Gastrocnemius medialis (tissue), 4 donors: ENCODE results near the gene AHRR. TPM values are rescaled to one million over a fixed set of nuclear protein-coding genes. Genes with fewer than 3 reads are reported as not detected.
"Not testable (repeated sequence)": the region's sequence is repeated elsewhere in the genome, so short reads cannot be mapped to it uniquely, and the experiment has no call there.

ENCODE experiments used
- ATAC-seq, 2 donors: fragments of 150-250 bp; one replicate each; pipeline ENCODE4 v1.9.1; 2016
- DNase-seq, 2 donors: peaks; one replicate each; pipeline ENCODE4 v3.0.0-alpha.2; 2019
- H3K27ac ChIP-seq, 4 donors: fragments of 200-600 bp; sonication (generic); 1 replicate in 1 of 4; 2 replicates in 3 of 4; pipeline ENCODE4 v1.5.1; 2016 to 2018; ENCODE audit warnings: mild to moderate bottlenecking in 2 of 4, moderate library complexity in 1 of 4
- H3K27me3 ChIP-seq, 3 donors: fragments of 200-600 bp; sonication (generic) in 2 of 3; 1 replicate in 1 of 3; 2 replicates in 2 of 3; pipeline versions ENCODE4 v1.5.1 to v1.6.0; 2016 to 2019; ENCODE audit warnings: mild to moderate bottlenecking in 1 of 3, moderate library complexity in 1 of 3
- H3K36me3 ChIP-seq, 2 donors: fragments of 200-600 bp; sonication (generic) in 1 of 2; one replicate each; pipeline ENCODE4 v1.5.1; 2017 to 2018
- H3K4me1 ChIP-seq, 2 donors: fragments of 200-600 bp; sonication (generic) in 1 of 2; one replicate each; pipeline ENCODE4 v1.5.1; 2016 to 2017; ENCODE audit warnings: mild to moderate bottlenecking in 2 of 2
- H3K4me3 ChIP-seq, 4 donors: fragments of 200-600 bp; sonication (generic) in 3 of 4; 1 replicate in 1 of 4; 2 replicates in 3 of 4; pipeline ENCODE4 v1.5.1; 2016 to 2019; ENCODE audit warnings: mild to moderate bottlenecking in 2 of 4
- H3K9me3 ChIP-seq, 3 donors: fragments of 200-600 bp; sonication (generic) in 2 of 3; 1 replicate in 1 of 3; 2 replicates in 2 of 3; pipeline ENCODE4 v1.5.1; 2016 to 2019
- CTCF ChIP-seq, 5 experiments: fragments of 450-650 bp in 3 of 5; fragments of 200-600 bp in 2 of 5; sonication (generic) in 2 of 5; IDR thresholded peaks in 4 of 5; conservative IDR thresholded peaks in 1 of 5; 1 replicate in 4 of 5; 2 replicates in 1 of 5; pipeline ENCODE4 v1.5.1; 2016 to 2019; ENCODE audit warnings: antibody characterized with exemption in 5 of 5, mild to moderate bottlenecking in 3 of 5, moderate library complexity in 3 of 5
- POLR2A ChIP-seq, 2 donors: fragments of 450-650 bp; IDR thresholded peaks; one replicate each; pipeline ENCODE4 v1.6.1; 2017; ENCODE audit warnings: antibody characterized with exemption in 2 of 2, mild to moderate bottlenecking in 2 of 2, moderate library complexity in 2 of 2
- in situ Hi-C, 4 donors: fragments of 200-750 bp; cut with MboI; loops; one replicate each; pipeline versions ENCODE4 v1.15.0 to v1.8.0; 2017; ENCODE audit warnings: low sequenced_read_pairs in 4 of 4
- intact Hi-C: fragments of 100-400 bp; cut with DNase I; formaldehyde crosslinking; loops from one replicate; pipeline ENCODE4 v1.15.1; 2023; ENCODE audit warnings: low total_unique reads
- total RNA-seq, 4 donors: library from RNA; depleted of rRNA; stranded (reverse); fragments of >200 nt; gene quantifications; one replicate each; pipeline versions ENCODE4 v1.1.0 to v1.2.3, GENCODE V29; 2016

The AHRR gene
- total RNA-seq, 4 donors from 2014 or later, result 0.05 to 1.3 (median 0.18) TPM; not detected in 1

GRCh38 chr5:483434-484140 is 162.1 kb downstream of the AHRR start:
- peaks cover 55 to 72% (median 62%) of the 10 kb centered on the region in 3 donors for H3K27me3 ChIP-seq
- no peaks in the 10 kb centered on the region for H3K4me1 ChIP-seq
- DNase-seq, result no peak
- H3K36me3 ChIP-seq, result no peaks in the 10 kb centered on the region
- TF ChIP-seq POLR2A (IDR thresholded peaks at IDR 0.05), result no peak
- TF ChIP-seq CTCF (IDR thresholded peaks at IDR 0.05 in 4 of 5, conservative IDR thresholded peaks at IDR 0.05 in 1 of 5), result no peak
- no peaks in the 10 kb centered on the region for H3K9me3 ChIP-seq
- intact Hi-C loops, result no loop called here
- H3K4me3 ChIP-seq, result no peak overlapping the region
- no peak overlapping the region for H3K27ac ChIP-seq
- ATAC-seq, result no peak
- in situ Hi-C loops, result no loop called here

- H3K27ac ChIP-seq, result no peak overlapping the region
- DNase-seq (no peak), ATAC-seq (no peak)
- H3K4me3 ChIP-seq, result no peak overlapping the region
- in situ Hi-C loops (no loop called here), intact Hi-C loops (no loop called here)
- H3K9me3 ChIP-seq, result no peaks in the 10 kb centered on the region
- TF ChIP-seq POLR2A (IDR thresholded peaks at IDR 0.05), result no peak
- TF ChIP-seq CTCF (IDR thresholded peaks at IDR 0.05 in 4 of 5, conservative IDR thresholded peaks at IDR 0.05 in 1 of 5), result no peak
- H3K4me1 ChIP-seq, result no peaks in the 10 kb centered on the region
- no peaks in the 10 kb centered on the region for H3K36me3 ChIP-seq
- peaks cover 46 to 71% (median 62%) of the 10 kb centered on the region in 3 donors for H3K27me3 ChIP-seq
Observed at GRCh38 chr5:484556-484955, 163.0 kb downstream of the AHRR start.

GRCh38 chr5:485113-485945 is 163.8 kb downstream of the AHRR start:
- Histone ChIP-seq H3K27ac (no peak overlapping the region), H3K9me3 (no peaks in the 10 kb centered on the region), H3K4me3 (no peak overlapping the region), H3K27me3 (peaks cover 42 to 70% (median 61%) of the 10 kb centered on the region in 3 donors), H3K36me3 (no peaks in the 10 kb centered on the region), H3K4me1 (no peaks in the 10 kb centered on the region)
- in situ Hi-C loops (no loop called here), intact Hi-C loops (no loop called here)
- DNase-seq (no peak), ATAC-seq (no peak)
- TF ChIP-seq POLR2A (IDR thresholded peaks at IDR 0.05) (no peak), CTCF (IDR thresholded peaks at IDR 0.05 in 4 of 5, conservative IDR thresholded peaks at IDR 0.05 in 1 of 5) (no peak)

- peaks cover 41 to 66% (median 61%) of the 10 kb centered on the region in 3 donors for H3K27me3 ChIP-seq
- no peak for ATAC-seq
Observed at GRCh38 chr5:485946-486491, 164.5 kb downstream of the AHRR start.

GRCh38 chr5:486597-486996 is 165.1 kb downstream of the AHRR start:
- H3K36me3 ChIP-seq, H3K4me3 ChIP-seq, DNase-seq, in situ Hi-C loops, H3K9me3 ChIP-seq, intact Hi-C loops, ATAC-seq, H3K4me1 ChIP-seq, H3K27ac ChIP-seq: not testable (repeated sequence)
- H3K27me3 ChIP-seq, result peaks cover 37 to 64% (median 60%) of the 10 kb centered on the region in 3 donors

More at GRCh38 chr5:485946-486491, 164.5 kb downstream of the AHRR start:
- intact Hi-C loops (no loop called here), in situ Hi-C loops (no loop called here)
- TF ChIP-seq CTCF (IDR thresholded peaks at IDR 0.05 in 4 of 5, conservative IDR thresholded peaks at IDR 0.05 in 1 of 5) (no peak), POLR2A (IDR thresholded peaks at IDR 0.05) (no peak)
- Histone ChIP-seq H3K36me3 (no peaks in the 10 kb centered on the region), H3K4me1 (no peaks in the 10 kb centered on the region), H3K9me3 (no peaks in the 10 kb centered on the region), H3K27ac (no peak overlapping the region), H3K4me3 (no peak overlapping the region)
- DNase-seq, result no peak
